GM19372 (cell line): ENCODE measurements around the gene PEPD.

ENCODE experiments used
- ATAC-seq: cut with Tn5 transposase; IDR thresholded peaks from one replicate; pipeline ENCODE4 v1.9.1; 2021; ENCODE audit warnings: mild to moderate bottlenecking, low read depth, moderate library complexity; ENCODE audit not compliant: unreplicated experiment

The PEPD gene

DNA sequence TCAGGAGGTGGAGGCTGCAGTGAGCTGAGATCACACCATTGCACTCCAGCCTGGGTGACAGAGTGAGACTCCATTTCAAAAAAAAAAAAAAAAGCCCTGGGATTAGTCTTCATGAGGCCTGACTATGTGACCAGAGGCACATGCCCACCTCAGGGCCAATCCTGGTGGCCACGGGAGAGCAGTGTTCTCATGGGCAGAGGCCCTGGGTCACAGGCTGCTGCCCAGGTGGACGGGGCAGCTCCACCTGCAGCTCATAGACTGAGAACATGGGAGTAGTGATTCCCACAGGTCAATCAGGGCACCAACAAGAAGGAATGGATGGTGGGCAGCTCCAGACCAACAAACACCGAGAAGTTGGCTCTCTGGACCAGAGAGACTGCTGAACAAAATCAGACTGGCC is 26.1 kb upstream of the PEPD start:
- no peak for ATAC-seq

DNA sequence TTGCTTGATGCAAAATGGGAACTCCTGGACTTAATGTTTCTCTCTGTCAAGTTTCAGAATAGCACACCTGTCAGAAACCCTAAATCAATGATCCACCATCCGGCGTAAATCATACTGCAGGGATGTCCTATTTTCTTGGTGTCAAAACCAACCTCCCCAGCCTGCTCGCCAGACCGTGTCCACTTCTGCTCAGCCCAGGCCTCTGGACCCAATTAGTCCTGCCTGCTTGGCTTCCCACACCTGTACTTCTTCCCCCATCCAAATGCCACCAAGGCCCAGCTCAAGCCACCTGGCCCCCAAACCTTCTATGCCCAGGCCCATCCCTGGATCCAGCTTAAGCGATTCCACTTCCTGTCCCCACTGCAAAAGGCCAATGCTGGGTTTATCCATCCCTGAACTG is 25.1 kb upstream of the PEPD start:
- no peak for ATAC-seq

DNA sequence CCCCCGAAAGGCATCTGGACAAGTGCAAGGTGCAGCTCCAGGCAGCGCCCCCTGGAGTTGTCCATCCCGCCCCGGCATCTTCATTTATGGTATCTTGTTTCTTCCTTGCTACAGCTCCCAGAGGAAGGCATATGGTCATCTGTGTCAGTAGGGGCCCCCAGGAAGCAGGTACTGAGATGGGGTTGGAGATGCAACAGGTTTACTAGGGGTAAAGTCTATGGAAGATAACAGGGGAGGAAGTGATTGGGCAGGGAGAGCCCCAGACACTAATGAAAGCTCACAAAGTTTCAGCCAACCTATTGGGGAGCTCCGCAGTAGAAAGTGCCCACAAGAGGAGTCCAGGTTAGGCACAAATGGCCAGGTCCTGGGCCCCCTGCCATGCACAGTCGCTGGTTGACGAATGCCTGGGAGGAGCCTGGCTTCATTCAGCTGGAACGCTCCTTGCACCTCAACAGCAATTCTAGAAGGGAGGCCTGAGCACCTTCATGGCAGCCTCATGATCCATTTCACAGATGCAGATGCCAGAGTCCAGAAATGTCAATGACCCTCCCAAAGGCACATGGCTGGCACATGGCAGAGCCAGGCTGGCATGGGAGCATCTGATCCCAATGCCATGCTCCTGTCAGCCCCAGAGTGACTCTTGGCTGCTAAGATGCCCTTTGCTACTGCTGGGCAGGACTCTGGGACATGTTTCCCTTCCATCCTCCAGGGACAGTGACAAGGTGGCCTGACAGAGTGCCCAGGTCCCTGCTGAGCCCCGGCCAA is 23.8 kb upstream of the PEPD start:
- ATAC-seq = no peak

DNA sequence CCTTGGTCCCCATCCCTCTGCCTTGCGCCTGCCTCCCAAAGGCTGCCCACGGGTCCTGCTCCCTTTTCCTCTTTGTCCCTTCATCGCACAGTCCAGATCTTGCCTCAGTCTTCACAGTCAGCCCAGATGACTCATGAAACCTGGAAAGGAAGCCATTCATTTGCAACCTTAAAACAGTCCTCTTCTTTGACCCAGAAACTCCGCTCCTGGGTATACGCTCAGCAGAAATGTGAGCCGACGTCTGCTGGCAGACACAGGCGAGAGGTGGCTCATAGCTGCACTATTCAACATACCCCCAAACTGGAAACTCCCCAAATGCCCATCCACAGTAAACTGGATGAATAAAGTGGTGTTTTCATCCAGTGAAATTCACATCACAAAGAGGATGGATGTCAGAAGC is 13.6 kb upstream of the PEPD start:
- ATAC-seq = no peak

DNA sequence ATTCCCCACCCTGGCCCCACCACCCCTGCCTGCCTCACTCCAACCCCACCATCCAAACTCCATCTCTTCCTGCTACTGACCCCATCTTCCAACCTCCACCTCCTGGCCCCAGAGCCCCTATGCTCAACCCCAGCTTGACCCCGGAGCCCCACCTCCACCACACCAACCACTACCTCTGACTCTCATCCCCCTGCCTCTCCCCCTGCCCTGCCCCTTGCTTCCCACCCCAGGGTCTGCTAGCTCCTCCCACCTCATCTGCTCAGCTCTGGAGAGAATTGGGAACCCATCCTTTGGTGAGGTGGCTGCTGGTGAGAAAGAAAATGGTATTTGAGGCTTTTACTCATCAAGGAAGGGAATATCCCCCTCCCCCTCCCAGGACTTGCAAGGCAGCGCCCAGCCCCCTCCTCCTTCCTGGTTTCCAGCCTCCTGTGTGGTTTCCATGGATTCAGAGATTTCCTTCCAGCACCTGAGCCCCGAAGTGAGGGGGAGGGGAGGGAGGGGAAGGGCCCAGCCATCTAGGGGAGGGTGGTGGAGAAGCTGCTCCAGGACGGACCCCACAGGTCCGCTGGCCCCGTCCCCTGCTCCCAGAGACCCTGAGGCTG is 11.4 kb upstream of the PEPD start:
- no peak for ATAC-seq

DNA sequence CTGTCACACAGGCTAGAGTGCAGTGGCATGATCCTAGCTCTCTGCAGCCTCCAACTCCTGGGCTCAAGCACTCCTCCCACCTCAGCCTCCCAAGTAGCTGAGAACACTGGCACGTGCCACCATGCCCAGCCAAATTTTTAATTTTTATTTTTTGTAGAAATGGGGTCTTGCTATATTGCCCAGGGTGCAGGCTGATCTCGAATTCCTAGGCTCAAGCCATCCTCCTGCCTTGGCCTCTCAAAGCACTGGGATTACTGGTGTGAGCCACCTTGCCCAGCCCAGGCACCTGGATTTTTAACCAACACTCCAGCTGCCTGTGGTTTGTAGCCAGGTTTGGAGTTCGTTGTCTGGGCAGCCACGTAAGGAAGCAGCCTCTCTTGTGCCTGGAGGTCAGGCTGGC is 9.3 kb upstream of the PEPD start:
- no peak for ATAC-seq

DNA sequence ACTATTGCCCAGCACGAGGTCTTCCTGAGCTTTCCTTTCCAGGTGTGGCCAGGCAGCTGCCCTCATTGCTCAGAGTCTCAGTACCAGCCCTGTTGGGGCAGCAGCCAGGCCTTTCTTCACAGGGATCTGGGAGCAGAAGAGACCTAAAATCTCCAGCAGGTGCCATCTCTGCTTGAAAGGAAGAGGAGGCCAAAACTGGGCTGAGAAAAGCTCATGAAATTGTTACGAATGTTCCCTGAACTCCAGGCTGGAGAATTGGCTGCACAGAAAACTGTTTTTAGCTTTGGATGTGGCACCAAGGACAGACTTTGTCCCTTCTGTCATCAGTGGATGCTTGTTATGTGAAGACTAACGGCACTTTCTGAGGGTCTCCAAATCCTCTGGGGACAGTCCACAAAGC is 8.7 kb upstream of the PEPD start:
- no peak for ATAC-seq

DNA sequence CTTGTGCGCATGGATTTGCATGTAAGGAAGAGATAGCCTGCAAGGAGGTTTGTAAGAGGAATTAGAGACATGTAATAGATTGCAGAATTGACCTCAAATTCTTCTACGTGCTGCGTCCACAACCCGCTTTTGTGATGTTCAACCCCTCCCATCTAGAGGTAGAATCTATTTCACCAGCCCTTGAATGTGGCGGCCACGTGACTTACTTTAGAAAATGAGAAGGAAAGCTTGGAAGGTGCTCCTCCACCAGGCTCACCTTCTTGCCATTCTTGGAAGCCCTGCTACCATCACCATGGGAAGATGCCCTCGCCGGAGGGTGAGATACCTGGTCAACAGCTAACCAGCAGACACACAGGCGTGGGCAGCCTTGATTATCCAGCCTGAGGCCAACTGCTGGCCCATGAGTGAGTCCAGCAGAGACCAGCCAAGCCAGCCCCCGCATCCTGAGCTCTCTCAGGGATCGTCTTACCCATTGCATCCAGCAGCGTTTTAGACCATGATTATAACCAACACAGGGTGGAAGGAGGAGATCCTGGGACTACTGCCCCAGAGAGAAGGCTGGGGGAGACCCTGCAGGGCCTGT is 7.6 kb upstream of the PEPD start:
- no peak for ATAC-seq

DNA sequence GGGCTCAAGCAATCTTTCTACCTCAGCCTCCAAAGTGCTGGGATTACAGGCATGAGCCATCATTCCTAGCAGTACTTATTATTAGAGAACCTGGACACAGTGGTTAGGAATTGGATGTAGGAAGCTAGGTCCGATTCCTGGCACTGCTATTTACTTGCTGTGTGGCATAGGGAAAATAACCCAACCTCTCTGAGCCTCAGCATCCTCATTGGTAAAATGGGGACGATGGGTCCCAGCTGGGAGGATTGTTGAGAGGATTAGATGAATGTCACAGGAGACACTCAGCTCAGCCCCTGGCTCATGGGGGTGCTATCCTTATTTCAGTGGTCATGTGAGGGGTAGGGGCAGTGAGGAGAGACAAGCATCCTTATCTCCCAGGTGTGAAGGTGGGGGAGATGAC is 6.8 kb upstream of the PEPD start:
- no peak for ATAC-seq

DNA sequence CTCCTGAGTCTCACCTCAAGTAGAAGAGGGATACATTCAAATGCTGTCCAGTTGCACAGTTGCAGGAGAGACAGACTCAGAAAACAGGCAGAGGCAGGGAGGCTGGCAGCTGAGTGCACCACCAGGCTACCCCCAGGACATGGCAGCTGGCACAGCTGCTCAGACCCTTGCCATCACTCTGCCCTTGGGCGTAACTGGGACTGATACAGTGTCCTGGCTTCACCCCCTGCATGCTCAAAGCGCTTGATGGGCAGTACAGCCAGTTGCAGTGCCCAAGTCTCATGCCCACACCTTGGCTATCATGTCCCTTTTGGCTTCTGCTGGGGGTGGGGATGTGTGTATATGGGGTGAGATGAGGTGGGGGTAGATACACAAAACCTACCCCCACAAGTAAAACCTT is 5.5 kb upstream of the PEPD start:
- ATAC-seq = no peak

DNA sequence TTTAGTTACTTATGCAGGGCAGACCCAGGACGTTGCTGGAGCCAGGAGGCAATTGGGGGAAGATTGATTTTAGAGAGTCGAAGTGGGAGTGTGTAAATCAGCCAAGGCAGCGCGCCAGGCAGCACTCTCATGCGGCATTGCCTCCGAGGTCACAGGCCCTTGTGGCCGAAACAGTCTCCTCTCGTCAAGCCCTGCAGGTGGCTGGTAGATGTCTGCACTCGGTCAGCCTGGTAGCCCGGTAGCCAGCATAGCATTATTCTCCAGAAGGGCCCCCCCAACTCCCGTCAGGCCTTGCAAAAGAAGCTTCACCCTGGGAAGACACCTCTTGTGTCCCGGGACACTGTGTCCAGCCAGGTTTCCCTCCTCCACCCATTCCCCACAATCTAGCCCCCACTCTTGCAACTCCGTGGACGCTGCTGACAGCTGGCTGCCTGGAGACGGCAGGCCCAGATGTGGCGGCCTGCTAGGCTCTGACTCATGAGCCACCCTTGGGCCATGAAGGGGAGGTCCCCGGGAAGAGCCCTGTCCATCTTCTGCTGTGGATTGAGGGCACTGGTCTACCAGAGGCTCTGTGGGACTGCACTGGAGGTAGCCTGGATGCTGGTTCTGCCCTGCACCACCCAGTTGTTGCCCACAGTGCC is 2.6 kb upstream of the PEPD start:
- no peak for ATAC-seq

DNA sequence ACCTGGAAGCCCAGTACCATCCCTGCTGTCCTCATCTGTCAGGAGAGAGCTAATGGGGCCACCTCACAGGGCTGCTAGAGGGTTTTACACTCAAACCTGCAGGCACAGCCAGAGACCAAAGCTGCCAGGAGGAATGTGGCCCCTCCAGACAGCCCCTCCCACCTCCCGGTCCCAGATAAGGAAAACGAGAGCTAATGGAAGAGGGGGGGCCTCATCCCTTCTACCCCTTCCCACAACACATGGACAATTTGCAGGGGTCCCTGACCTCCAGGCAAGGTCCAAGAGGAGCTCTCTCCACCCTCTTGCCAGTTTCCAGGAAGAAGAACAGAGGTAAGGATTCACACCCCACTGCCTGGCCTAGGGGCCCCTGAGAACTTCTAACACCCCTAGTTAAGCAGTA is 1.6 kb upstream of the PEPD start:
- no peak for ATAC-seq

DNA sequence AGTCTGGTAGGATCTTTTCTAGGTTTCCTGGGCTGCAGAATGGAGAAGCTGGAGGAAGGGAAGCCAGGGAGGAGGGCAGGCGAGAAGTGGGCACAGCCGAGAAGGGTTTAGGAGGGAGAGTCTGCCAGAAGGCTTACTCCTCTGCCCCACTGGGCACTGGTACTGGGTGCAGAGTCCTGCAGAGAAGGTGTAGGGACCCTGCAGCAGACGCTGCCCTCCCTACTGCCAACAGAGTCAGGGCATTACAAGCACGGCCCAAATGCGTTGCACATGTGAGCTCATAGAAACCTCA is 726 bp upstream of the PEPD start:
- no peak for ATAC-seq

DNA sequence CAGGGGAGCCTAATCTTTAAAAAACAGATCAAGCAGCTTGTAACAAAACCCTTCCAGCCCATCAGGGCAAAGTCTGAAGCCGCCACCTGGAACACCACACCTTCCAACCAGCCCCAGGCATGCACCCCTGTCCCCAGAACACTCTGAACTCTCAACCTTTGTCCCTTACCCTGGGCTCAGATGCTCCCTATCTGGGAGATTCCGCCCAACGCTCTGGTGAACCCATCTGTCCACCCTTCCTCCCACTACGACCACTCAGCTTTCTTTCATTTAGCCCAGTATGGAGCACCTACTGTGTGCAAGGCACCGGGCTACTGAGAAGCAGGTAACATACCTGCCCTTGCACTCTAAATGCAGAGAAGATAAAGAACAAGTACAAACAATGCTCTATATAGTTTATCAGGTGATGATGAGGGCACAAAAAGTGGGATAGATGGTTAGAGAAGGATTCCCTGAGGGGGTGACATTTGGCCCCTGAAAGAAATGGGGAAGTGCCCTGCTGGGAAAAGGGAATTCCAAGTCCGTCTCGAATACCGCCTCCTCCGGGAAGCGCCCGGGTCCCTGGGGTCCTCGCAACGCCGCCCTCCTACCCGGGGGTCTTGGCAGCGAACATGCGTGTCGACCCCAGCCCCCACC is 629 bp downstream of the PEPD start:
- ATAC-seq = no peak

DNA sequence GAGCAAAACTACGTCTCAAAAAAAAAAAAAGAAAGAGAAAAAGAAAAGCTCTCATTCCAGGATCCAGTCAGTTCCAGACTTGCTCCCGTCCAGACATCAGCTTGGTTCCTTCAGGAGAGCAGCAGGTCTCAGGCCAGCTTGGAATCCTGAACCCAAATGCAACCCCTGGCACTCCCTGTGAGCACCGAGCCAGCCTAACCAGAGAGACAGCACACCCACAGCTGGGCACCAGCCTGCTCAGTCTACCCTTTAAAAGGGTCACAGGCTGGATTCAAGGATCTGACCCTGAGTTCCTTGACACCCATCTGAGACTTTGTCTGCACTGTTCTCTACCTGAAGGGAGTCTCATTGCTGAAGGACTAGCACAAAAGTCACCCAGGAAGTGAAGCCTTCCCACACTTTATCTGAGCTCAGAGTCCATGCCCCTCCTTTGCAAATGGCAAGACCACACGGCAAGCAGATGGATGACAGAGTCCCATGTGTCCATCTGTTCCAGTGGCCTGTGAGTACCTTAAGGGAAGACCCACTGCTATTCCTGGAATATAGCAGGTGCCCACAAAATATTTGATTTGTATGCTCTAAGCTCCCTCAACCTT is 1.4 kb downstream of the PEPD start:
- ATAC-seq = no peak

DNA sequence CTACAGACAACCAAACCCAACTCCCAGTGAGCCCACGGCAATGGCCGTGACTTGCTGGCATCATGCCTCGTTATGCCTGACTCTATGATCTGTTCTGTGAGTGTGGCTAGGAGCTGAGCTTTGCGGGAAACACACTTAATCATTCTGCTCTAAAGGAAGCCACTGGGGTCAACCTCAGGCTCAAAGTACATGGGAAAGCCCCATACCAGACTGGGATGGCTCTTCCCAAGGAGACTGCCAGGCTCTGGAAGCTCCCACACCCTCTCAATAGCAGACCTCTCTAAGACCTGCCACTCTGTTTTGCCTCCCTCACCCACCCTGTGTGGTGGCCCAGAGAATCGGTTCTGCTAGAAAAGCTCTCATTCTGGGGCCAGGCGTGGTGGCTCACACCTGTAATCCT is 2.2 kb downstream of the PEPD start:
- ATAC-seq = no peak

DNA sequence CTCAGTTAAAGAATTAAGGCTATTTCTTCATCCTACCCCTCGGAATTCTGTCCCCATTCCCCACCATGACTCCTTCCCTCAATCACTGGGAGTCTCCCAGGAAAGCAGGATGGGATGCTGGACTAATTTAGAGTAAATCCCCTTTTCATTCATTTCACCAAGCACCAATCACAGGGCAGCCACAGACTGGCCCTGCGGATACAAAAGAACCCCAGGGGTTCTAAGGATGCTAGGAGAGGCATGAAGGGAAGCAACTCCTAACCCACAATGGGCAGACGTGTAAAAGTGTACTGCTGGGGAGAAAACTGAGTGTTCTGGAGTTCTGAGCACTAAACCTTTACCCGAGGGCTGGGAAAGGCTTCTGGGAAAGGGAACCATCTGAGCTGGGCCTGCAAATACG is 3.0 kb downstream of the PEPD start:
- ATAC-seq = no peak

DNA sequence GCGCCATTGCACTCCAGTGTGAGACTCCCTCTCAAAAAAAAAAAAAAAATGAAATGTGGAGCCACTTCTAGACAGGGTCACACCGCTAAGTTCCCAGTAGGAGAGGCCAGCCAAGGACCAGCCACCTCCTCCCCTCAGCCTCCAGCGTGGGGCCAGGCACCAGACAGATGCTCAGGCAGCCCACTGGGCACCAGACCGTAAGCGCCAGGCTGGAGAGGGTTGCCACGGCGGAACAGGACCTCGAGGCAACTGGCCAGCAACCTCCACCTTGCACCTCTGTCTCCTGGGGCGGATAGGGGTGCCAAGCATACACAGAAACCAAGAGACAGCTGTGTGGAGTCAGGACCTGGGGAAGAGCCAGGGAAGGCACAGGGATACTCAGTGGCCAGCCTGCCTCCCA is 3.7 kb downstream of the PEPD start:
- no peak for ATAC-seq

DNA sequence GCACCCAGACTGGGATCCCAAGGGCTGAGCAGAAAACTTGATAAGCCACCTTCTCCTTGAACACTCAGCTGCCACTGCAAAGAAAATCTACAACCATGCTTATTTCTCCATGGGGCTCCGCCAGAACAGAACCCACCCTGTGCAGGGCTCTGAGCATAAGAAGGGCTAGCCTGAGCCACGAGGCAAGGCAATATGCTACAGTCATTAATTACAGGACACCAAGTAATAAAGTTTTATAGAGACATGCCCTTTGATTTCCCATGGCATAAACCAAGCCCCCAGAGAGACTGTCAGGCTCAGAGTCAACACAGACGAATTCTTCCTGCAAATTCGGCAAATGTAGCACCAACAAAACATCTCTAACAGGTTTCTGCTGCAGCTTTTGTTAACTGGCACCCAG is 5.7 kb downstream of the PEPD start:
- ATAC-seq = no peak

DNA sequence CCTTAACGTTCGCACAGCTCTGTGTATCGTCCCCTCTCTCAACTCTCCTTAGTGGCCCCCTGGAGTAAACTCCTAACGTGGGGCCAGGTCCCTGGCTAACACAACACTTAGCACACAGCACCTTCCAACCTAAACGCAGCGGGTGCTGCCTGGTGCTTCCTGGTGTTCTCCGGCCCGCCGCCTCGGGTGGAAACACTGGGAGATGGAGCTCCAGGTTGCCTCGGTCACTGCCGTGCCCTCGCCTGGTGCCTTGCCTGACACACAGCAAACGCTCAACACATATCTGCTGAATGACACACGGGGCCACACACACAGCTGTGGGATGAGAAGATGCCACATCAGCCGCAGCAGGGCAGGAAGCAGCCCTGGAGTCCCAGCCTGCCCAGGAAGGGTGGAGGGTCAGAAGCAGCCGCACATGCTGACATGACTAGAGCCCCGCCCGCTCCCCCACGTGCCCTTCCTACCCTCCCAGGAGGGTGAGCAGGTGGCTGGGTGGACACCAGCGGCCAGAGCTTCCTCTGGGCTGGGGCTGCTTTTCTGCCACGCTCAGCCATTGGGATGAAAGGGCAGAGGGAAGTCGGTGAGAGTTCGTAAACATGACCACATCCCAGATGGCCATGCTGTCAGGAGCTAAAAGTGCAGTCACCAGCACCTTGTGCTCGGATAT is 6.6 kb downstream of the PEPD start:
- no peak for ATAC-seq

DNA sequence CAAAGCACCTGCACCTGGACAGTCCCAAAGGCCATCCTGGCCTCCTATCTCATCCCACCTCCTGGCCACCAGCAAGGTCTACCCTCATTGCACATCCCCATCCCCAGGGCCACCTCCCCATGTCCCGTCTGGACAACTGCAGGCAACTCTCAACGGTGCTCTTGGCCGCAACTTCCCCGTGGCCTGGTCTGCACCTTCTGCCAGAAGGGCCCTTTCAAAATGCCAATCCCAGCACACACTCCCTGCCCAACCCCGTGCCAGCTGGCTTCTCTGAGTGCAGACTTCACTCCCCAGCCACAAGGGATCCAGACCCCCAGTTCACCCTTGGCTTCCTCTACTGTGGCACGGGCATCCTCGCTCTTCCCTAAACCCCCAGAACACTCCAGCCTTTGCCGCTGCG is 8.2 kb downstream of the PEPD start:
- ATAC-seq = no peak
